Retina (tissue), 1 donor: ENCODE results near the gene IL6ST.

ENCODE experiments used
- DNase-seq: peaks from one replicate; pipeline ENCODE4 v3.0.0-alpha.2; 2016

IL6ST gene

GRCh38 chr5:55894135-55894534 is 100.6 kb downstream of the IL6ST start:
- DNase-seq: no peak

- no peak for DNase-seq
Observed at GRCh38 chr5:55892479-55892878, 102.3 kb downstream of the IL6ST start.

DNA sequence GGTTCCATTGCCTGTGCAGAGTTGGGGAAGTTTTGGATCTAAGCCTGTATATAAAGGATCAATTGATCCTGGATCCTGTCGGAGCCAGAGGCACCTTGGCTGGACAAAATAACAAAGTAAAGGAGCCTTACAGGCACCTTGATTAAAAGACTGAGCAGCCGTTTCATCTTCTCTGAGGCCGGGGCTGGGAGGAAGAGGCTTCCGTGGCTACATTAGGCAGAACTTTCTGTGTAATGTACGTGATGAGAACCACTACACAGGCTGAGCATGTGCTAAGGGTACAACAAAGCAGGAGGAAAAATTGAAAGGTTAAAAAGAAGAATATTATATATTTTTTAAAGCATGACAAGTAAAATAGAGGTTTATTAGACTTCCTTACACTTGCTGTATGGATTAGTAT is 106.6 kb downstream of the IL6ST start:
- no peak for DNase-seq

DNA sequence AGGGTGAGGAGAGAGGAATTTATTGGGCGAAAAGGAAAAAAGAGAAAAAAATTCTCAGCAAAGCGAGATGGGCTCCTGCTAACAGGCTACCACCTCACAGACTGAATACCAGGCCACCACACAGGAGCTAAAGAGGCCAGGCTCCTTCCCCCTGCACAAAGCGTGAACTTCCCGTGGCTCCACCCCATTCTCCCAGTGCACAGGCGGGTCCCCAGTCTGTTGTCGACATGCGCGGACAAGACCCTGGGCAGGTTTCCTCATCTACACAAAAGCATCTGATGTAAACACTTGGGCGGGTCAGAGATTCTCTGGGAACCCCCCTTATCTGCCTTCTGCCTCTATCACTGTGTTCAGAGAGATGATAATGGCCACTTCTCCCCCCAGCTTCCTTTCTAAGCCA is 109.4 kb downstream of the IL6ST start:
- no peak for DNase-seq
